ENCODE results near the gene GART.
A peak's percentile ranks its signal among the peaks of the same experiment; 100 is the strongest.

Gene GART

DNA sequence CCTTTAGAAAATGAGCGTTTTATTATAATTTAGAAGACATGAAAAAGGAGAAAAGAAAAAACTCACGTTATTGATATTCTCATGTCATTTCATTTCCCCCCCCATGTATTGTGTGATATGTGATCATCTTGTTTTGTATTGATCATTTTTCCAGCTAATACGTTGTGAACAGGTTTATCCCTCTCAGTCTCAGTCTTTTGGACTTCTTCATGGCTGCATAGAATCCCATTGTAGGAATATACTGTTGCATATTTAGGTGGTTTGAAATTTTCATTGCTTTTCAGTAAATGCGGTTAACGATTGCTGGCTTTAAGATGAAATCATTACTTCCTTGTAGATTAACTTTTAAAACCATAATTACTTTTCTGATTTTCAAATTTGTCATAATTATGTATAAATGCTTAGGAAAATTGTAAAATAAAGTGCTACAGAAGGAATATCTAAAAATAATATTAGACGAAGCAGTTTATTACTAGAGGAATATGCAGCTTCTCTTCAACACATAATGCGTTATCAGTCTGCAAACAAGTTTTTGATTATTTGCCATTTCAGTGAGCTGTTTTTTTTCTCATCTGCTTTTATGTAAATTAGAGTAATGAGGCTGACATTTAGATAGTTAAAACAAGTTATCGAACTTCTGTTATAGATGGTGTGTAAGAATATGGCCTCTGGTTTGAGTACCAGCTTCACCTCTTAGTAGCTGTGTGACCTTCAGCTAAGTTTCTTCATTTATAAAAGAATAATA, 2.7 kb upstream of the GART start:
- H3K9me3 Mint-ChIP-seq, result no peaks in the 10 kb centered on the region
- H3K27me3 Mint-ChIP-seq (ENCODE audit: low read depth), result no peaks in the 10 kb centered on the region
- TF ChIP-seq, protein P1, sequence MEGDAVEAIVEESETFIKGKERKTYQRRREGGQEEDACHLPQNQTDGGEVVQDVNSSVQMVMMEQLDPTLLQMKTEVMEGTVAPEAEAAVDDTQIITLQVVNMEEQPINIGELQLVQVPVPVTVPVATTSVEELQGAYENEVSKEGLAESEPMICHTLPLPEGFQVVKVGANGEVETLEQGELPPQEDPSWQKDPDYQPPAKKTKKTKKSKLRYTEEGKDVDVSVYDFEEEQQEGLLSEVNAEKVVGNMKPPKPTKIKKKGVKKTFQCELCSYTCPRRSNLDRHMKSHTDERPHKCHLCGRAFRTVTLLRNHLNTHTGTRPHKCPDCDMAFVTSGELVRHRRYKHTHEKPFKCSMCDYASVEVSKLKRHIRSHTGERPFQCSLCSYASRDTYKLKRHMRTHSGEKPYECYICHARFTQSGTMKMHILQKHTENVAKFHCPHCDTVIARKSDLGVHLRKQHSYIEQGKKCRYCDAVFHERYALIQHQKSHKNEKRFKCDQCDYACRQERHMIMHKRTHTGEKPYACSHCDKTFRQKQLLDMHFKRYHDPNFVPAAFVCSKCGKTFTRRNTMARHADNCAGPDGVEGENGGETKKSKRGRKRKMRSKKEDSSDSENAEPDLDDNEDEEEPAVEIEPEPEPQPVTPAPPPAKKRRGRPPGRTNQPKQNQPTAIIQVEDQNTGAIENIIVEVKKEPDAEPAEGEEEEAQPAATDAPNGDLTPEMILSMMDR (IDR thresholded peaks at IDR 0.05; ENCODE audit: unreplicated experiment in 3 of 3), result no peak
- H3K4me3 Mint-ChIP-seq, result peak overlapping the region; percentile 93 to 95 (median 95)
- H3K27ac Mint-ChIP-seq, result peak overlapping the region; percentile 99 to 100 (median 100)
- H3K36me3 Mint-ChIP-seq (ENCODE audit: low read depth), result peaks cover 36% of the 10 kb centered on the region
- H3K4me1 Mint-ChIP-seq, result peaks cover 32% of the 10 kb centered on the region

DNA sequence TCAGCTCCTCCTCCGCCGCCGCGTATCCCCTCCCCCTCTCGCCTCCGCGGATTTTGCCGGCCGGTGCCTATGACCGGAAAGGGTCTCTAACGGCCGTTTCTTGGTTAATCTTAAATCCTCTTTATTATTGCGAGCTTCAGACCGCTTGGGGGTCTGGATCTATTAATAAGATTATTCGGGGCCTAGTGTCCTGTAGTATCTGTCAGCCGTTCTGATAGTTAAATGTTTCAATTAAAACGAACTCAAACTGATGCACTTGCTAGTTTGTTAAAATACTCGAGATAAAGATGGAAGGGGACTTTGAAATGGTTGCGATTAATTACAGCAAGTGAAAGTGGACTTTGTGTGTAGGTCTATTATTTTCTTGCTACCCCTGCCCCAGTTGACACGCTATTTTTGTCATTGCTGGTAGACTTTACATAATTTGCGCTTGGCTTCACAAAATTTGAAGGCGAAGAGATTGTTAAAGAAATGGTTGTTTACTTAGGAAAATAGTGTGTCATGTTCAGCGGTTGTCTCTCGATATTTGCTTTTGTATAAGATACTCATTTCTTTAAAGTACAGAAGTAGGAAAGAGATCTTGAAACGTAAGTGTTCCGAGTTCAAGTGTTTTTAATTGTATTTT, 1.7 kb upstream of the GART start:
- Mint-ChIP-seq H3K27ac (peak overlapping the region; percentile 99 to 100 (median 100)), H3K4me3 (peak overlapping the region; percentile 93 to 95 (median 95)), H3K9me3 (no peaks in the 10 kb centered on the region), H3K4me1 (peaks cover 32% of the 10 kb centered on the region), H3K36me3 (ENCODE audit: low read depth) (peaks cover 31% of the 10 kb centered on the region), H3K27me3 (ENCODE audit: low read depth) (no peaks in the 10 kb centered on the region)
- TF ChIP-seq, protein P1 (IDR thresholded peaks at IDR 0.05; ENCODE audit: unreplicated experiment in 3 of 3), result no peak

DNA sequence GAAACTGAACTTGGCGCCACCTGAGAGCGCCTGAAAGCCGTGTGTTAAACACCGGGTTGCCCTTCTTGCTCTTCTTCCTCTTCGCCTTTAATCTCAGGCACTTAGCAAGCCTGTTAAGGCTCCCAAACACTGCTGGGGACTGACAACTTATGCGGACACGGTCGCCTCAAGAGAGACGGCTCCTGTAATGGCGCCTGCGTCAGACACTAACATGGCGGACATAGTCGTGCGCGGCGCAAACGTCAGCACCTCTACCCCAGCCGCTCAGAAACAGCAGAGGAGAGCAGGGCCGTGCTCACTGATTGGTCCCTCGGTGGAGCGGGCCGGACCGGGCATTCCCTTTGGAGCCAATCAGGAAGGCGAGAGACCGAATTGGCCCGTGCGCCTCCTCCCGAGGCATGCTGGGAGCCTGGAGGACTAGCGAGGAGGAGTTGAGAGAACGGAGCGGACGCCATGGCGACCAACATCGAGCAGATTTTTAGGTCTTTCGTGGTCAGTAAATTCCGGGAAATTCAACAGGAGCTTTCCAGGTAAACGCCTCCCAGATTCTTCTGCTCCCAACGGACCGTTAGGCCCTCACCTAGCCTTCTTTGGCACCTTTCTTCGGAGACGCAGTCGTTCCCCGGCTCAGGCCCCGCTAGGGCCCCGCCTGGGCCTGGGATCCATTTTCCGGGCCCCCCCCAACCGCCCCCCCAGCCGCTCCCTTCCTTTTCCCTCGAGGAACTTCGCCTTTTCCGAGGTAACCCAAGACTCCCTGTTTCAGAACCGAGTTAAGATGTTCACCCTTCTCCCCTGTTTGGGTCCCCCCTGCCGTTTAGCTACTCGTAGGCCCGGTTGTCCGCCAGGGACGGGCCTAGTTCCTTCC, 955 bp upstream of the GART start, which contains the start of gene SON:
Gene SON (plus strand): TSS at position 399 of the 865 bp plus-strand sequence. CDS start 55 bp downstream, at position 454.
- Mint-ChIP-seq H3K9me3 (no peaks in the 10 kb centered on the region), H3K4me1 (peaks cover 32% of the 10 kb centered on the region), H3K4me3 (peak within 1 kb of the TSS; percentile 93 to 95 (median 95)), H3K27me3 (ENCODE audit: low read depth) (no peaks in the 10 kb centered on the region), H3K27ac (peak within 1 kb of the TSS; percentile 99 to 100 (median 100)), H3K36me3 (ENCODE audit: low read depth) (peaks cover 28% of the 10 kb centered on the region)
- TF ChIP-seq, protein P1 (IDR thresholded peaks at IDR 0.05; ENCODE audit: unreplicated experiment in 3 of 3), result no peak

DNA sequence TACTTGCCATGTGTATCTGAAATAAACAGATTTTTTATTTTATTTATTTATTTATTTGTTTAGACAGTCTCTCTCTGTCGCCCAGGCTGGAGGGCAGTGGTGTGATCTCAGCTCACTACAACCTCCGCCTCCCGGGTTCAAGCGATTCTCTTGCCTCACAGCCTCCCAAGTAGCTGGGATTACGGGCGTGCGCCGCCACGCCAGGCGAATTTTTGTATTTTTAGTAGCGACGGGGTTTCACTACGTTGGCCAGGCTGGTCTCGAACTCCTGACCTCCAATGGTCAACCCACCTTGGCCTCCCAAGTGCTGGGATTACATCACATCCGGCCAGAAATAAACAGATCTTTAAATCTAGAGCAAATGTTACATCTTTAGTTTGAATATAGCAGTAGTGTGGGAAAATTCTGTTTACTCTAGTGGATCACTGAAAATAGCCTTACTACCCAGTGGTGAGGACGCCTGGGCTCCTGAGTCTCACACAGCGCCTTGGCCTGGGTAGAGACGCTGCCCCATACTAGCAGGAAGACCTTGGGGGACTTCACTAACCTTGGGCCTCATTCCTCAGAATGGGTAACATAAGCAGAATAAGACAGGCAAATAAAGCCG, 709 bp downstream of the GART start:
- TF ChIP-seq, protein P1 (IDR thresholded peaks at IDR 0.05; ENCODE audit: unreplicated experiment in 3 of 3), result no peak
- Mint-ChIP-seq H3K36me3 (ENCODE audit: low read depth) (peaks cover 34% of the 10 kb centered on the region), H3K27me3 (ENCODE audit: low read depth) (no peaks in the 10 kb centered on the region), H3K9me3 (no peaks in the 10 kb centered on the region), H3K4me1 (peaks cover 32% of the 10 kb centered on the region), H3K4me3 (peak overlapping the region; percentile 93 to 95 (median 95)), H3K27ac (peak overlapping the region; percentile 99 to 100 (median 100))

DNA sequence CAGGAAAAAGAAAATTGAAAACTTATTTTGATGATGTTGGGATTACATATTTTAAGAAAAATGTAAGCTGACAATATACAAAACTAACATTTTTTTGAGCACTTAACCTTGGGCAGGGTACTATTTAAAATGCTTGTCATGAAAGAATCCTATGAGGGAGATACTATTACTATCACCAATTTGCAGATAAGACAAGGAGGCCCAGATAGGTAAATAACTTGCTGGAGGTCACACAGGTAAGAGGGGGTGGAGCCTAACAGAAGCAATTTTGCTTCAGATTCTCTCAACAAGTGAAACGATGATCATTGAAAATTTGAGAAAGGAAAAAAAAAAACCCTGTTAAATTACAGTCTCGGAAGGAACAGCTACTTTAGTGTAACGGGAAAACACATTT, 1.2 kb downstream of the GART start:
- Mint-ChIP-seq H3K4me3 (peak overlapping the region; percentile 82 to 95 (median 82)), H3K4me1 (peaks cover 27% of the 10 kb centered on the region), H3K27me3 (ENCODE audit: low read depth) (no peaks in the 10 kb centered on the region), H3K27ac (peak overlapping the region; percentile 60 to 100 (median 99)), H3K36me3 (ENCODE audit: low read depth) (peaks cover 34% of the 10 kb centered on the region), H3K9me3 (no peaks in the 10 kb centered on the region)
- TF ChIP-seq, protein P1 (IDR thresholded peaks at IDR 0.05; ENCODE audit: unreplicated experiment in 3 of 3), result no peak
